ENCODE data around the gene ZNF69. TPM values are rescaled to one million over a fixed set of nuclear protein-coding genes. Genes with fewer than 3 reads are reported as not detected.
"Not testable (repeated sequence)": the region's sequence is repeated elsewhere in the genome, so short reads cannot be mapped to it uniquely, and the experiment has no call there.

The ZNF69 gene
- total RNA-seq, 1 donor from 2014 or later, result 2.1 TPM

DNA sequence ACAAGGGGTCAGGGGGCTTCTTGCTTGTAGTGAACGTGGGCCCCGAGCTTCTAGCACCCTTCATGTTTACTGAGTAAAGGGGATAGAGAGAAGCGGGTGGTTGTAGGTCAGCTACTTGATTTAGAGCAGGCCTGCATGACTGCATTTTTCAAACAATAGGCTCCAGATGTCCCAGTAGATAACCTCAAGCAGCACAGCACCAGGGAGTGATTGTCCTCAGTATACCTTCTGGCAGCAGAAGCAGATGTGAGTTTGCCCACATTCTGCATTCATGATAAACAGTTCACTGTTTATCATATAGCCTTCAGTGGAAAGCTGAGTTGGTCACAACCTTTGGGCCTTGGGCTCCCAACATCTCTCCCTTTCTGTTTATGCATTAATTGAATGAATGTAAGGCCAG, 34.2 kb upstream of the ZNF69 start:
- ChIA-PET POLR2A (no interaction called here), CTCF (no interaction called here)
- TF ChIP-seq, protein P1, sequence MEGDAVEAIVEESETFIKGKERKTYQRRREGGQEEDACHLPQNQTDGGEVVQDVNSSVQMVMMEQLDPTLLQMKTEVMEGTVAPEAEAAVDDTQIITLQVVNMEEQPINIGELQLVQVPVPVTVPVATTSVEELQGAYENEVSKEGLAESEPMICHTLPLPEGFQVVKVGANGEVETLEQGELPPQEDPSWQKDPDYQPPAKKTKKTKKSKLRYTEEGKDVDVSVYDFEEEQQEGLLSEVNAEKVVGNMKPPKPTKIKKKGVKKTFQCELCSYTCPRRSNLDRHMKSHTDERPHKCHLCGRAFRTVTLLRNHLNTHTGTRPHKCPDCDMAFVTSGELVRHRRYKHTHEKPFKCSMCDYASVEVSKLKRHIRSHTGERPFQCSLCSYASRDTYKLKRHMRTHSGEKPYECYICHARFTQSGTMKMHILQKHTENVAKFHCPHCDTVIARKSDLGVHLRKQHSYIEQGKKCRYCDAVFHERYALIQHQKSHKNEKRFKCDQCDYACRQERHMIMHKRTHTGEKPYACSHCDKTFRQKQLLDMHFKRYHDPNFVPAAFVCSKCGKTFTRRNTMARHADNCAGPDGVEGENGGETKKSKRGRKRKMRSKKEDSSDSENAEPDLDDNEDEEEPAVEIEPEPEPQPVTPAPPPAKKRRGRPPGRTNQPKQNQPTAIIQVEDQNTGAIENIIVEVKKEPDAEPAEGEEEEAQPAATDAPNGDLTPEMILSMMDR (IDR thresholded peaks at IDR 0.05), result no peak
- Mint-ChIP-seq H3K27ac (no peak overlapping the region), H3K9me3 (peaks cover 2% of the 10 kb centered on the region), H3K27me3 (no peaks in the 10 kb centered on the region), H3K4me3 (no peak overlapping the region), H3K4me1 (peaks cover 32% of the 10 kb centered on the region), H3K36me3 (ENCODE audit: low read depth) (peaks cover 47% of the 10 kb centered on the region)
- intact Hi-C loops (cut with micrococcal nuclease), result no loop called here
- ATAC-seq (ENCODE audit: low read depth) (no peak), DNase-seq (no peak)

DNA sequence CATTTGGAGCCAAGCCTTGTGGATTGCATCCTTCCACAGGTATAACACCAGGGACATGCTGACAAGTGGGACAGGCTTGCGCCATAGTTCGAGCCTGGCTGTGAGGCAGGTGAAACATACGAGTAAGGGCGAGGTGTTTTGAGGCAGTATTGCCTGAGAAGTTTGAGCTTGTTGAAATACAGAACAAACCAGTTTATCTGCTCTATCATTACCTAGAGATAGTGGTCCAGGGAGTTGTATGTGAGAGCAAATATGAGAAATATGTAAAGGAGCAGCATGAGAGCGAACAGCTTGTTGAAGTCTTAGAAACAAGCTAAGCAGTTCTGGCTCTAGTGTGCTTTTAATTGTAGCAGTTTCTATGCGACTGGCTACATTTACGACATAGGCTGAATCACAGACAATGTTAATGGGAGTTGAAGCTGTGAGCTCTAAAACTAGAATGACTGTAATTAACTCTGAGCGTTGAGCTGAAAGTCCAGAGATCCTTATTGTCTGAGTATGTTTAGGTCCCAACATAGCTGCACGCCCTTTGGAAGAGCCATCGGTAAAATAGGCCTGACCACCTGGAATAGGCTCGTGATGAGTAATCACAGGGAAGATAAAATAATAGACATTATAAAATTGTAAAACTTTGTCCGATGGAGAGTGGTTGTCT, 30.9 kb upstream of the ZNF69 start:
- Mint-ChIP-seq H3K9me3 (peaks cover 2% of the 10 kb centered on the region), H3K36me3 (ENCODE audit: low read depth) (peaks cover 69% of the 10 kb centered on the region), H3K27ac (no peak overlapping the region), H3K4me1 (peaks cover 4% of the 10 kb centered on the region), H3K27me3 (no peaks in the 10 kb centered on the region), H3K4me3 (no peak overlapping the region)
- TF ChIP-seq, protein P1 (IDR thresholded peaks at IDR 0.05), result no peak
- POLR2A ChIA-PET, result interaction anchor here (0.6 kb wide), 1 partner anchor 637 kb away, joined by 5 read pairs; no protein-coding TSS in a partner anchor
- ATAC-seq (ENCODE audit: low read depth), result no peak
- no peak for DNase-seq
- CTCF ChIA-PET, result no interaction called here
- intact Hi-C loops (cut with micrococcal nuclease), result no loop called here

DNA sequence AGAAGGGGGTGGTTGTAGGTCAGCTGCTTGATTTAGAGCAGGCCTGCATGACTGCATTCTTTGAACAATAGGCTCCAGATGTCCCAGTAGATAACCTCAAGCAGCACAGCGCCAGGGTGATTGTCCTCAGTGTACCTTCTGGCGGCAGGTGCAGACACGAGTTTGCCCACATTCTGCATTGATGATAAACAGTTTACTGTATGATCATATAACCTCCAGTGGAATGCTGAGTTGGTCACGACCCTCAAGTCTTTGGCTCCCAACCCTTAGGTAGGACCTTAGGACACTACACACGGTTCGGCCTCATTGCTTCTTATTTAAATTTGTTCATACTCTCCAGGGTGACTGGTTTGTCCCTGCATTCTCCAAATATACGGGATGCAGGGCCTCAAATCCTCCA, 26.9 kb upstream of the ZNF69 start:
- Mint-ChIP-seq H3K27me3 (no peaks in the 10 kb centered on the region), H3K9me3 (peaks cover 16% of the 10 kb centered on the region), H3K4me1 (peaks cover 2% of the 10 kb centered on the region), H3K4me3 (no peak overlapping the region), H3K27ac (no peak overlapping the region), H3K36me3 (ENCODE audit: low read depth) (peaks cover 83% of the 10 kb centered on the region)
- intact Hi-C loops (cut with micrococcal nuclease), result no loop called here
- ChIA-PET POLR2A (no interaction called here), CTCF (no interaction called here)
- ATAC-seq (ENCODE audit: low read depth), result no peak
- DNase-seq, result no peak
- TF ChIP-seq, protein P1 (IDR thresholded peaks at IDR 0.05), result no peak

DNA sequence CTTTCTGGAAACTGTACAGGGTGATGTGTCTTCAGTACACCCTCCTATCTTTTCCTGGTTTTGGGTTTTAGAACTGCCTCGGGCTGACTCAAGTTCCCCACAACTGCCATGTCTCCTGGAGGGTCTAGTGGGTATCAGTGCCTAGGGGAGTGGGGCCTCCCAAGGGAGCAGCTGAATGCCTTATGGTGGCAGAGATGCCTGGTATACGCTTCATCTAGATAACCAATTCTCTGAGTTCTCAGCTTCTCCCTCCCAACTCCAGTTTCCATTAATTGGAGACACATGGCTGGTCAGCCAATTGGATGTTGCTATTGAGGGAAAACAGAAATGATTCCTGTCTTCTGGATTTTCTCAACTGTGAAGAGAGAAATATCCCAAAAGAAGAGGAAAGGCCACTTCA, 26.3 kb upstream of the ZNF69 start:
- Mint-ChIP-seq H3K4me1 (peaks cover 2% of the 10 kb centered on the region), H3K27me3 (no peaks in the 10 kb centered on the region), H3K27ac (no peak overlapping the region), H3K9me3 (peaks cover 16% of the 10 kb centered on the region), H3K36me3 (ENCODE audit: low read depth) (peaks cover 82% of the 10 kb centered on the region), H3K4me3 (no peak overlapping the region)
- ChIA-PET POLR2A (no interaction called here), CTCF (no interaction called here)
- no peak for ATAC-seq (ENCODE audit: low read depth)
- no peak for DNase-seq
- intact Hi-C loops (cut with micrococcal nuclease), result no loop called here
- TF ChIP-seq, protein P1 (IDR thresholded peaks at IDR 0.05), result no peak

DNA sequence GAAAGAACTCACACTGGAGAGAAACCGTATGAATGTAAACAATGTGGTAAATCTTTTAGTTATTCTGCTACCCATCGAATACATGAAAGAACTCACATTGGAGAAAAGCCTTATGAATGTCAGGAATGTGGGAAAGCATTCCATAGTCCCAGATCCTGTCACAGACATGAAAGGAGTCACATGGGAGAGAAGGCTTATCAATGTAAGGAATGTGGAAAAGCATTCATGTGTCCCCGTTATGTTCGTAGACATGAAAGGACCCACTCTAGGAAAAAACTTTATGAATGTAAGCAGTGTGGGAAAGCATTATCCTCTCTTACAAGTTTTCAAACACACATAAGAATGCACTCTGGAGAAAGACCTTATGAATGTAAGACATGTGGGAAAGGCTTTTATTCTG, 19.8 kb upstream of the ZNF69 start:
- intact Hi-C loops (cut with micrococcal nuclease); ATAC-seq (ENCODE audit: low read depth); POLR2A ChIA-PET; DNase-seq; H3K4me3 Mint-ChIP-seq; CTCF ChIA-PET; H3K27ac Mint-ChIP-seq; H3K27me3 Mint-ChIP-seq; H3K4me1 Mint-ChIP-seq: not testable (repeated sequence)
- H3K9me3 Mint-ChIP-seq, result peaks cover 36% of the 10 kb centered on the region
- H3K36me3 Mint-ChIP-seq (ENCODE audit: low read depth), result peaks cover 74% of the 10 kb centered on the region

DNA sequence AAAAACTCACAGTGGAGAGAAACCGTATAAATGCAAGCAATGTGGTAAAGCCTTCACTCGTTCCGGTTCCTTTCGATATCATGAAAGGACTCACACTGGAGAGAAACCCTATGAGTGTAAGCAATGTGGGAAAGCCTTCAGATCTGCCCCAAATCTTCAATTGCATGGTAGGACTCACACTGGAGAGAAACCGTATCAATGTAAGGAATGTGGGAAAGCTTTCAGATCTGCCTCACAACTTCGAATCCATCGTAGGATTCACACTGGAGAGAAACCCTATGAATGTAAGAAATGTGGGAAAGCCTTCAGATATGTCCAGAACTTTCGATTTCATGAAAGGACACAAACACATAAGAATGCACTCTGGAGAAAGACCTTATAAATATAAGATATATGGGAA, 19.4 kb upstream of the ZNF69 start:
- peaks cover 71% of the 10 kb centered on the region for H3K36me3 Mint-ChIP-seq (ENCODE audit: low read depth)

More for the DNA sequence above, 19.4 kb upstream of the ZNF69 start:
- DNase-seq (no peak), ATAC-seq (ENCODE audit: low read depth) (no peak)
- ChIA-PET POLR2A (no interaction called here), CTCF (no interaction called here)
- Mint-ChIP-seq H3K4me3 (no peak overlapping the region), H3K27me3 (no peaks in the 10 kb centered on the region), H3K4me1 (no peaks in the 10 kb centered on the region), H3K27ac (no peak overlapping the region), H3K9me3 (peaks cover 34% of the 10 kb centered on the region)
- TF ChIP-seq, protein P1 (IDR thresholded peaks at IDR 0.05), result no peak
- intact Hi-C loops (cut with micrococcal nuclease), result no loop called here

Data from activated B cell treated with CpG ODN at 0.5 μM for 24 hours (primary cell).